RWPE2 (cell line): ENCODE measurements around the gene RGL4.

Source experiments
- ATAC-seq: fragments of 200-7000 bp; cut with Tn5 transposase; 3 replicates; pipeline ENCODE4 v1.9.1; 2021; ENCODE audit warnings: low read depth
- DNase-seq: peaks from one replicate; pipeline ENCODE4 v3.0.0-alpha.2; 2020; ENCODE audit warnings: low spot score
- H3K27ac ChIP-seq: fragments of 450-650 bp; 2 replicates; pipeline ENCODE4 v1.5.1; 2017; ENCODE audit warnings: mild to moderate bottlenecking; ENCODE audit not compliant: poor library complexity, severe bottlenecking
- H3K27me3 ChIP-seq: fragments of 250-450 bp; sonication (Bioruptor Pico); 2 replicates; pipeline ENCODE4 v1.5.1; 2021; ENCODE audit warnings: mild to moderate bottlenecking, moderate library complexity; ENCODE audit not compliant: insufficient read depth, poor library complexity, severe bottlenecking
- H3K36me3 ChIP-seq: fragments of 250-450 bp; sonication (Bioruptor Pico); 2 replicates; pipeline ENCODE4 v1.5.1; 2020; ENCODE audit warnings: low read depth, mild to moderate bottlenecking, moderate library complexity
- H3K4me1 ChIP-seq: fragments of 250-450 bp; sonication (Bioruptor Pico); 2 replicates; pipeline ENCODE4 v1.5.1; 2021; ENCODE audit warnings: mild to moderate bottlenecking, moderate library complexity; ENCODE audit not compliant: insufficient read depth, poor library complexity, severe bottlenecking
- H3K4me3 ChIP-seq: fragments of 250-450 bp; sonication (Bioruptor Pico); 2 replicates; pipeline ENCODE4 v1.5.1; 2021; ENCODE audit warnings: mild to moderate bottlenecking, moderate library complexity; ENCODE audit not compliant: severe bottlenecking
- H3K9me3 ChIP-seq: fragments of 250-450 bp; sonication (Bioruptor Pico); 2 replicates; pipeline ENCODE4 v1.5.1; 2021; ENCODE audit warnings: mild to moderate bottlenecking, moderate library complexity; ENCODE audit not compliant: severe bottlenecking
- TF ChIP-seq, protein P1 (sequence below): fragments of 450-650 bp; IDR thresholded peaks from one replicate; pipeline ENCODE4 v1.5.1; 2017; ENCODE audit warnings: mild to moderate bottlenecking, moderate library complexity; ENCODE audit not compliant: poor library complexity, severe bottlenecking

The RGL4 gene

DNA sequence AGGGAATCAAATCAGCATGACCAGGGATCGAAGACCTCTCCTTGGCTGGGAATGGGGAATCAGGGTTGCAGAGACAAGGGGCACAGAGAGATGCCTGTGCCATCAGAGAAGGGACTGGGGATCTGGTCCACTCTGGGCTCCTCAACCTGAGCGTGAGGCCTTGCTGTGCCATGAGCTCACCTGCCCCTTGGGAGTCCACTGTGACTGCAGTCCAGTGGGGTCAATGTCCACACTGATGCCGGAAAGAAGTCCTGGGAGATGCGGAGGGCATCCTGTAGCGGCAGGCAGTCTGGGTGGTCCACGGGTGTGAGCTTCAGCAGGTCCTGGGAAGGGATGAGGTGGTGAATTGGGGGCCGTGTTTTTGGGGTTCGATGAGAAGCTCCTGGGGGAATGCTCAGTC lies 7.3 kb upstream of the RGL4 start:
- TF ChIP-seq, protein P1, sequence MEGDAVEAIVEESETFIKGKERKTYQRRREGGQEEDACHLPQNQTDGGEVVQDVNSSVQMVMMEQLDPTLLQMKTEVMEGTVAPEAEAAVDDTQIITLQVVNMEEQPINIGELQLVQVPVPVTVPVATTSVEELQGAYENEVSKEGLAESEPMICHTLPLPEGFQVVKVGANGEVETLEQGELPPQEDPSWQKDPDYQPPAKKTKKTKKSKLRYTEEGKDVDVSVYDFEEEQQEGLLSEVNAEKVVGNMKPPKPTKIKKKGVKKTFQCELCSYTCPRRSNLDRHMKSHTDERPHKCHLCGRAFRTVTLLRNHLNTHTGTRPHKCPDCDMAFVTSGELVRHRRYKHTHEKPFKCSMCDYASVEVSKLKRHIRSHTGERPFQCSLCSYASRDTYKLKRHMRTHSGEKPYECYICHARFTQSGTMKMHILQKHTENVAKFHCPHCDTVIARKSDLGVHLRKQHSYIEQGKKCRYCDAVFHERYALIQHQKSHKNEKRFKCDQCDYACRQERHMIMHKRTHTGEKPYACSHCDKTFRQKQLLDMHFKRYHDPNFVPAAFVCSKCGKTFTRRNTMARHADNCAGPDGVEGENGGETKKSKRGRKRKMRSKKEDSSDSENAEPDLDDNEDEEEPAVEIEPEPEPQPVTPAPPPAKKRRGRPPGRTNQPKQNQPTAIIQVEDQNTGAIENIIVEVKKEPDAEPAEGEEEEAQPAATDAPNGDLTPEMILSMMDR = no peak
- DNase-seq (no peak), ATAC-seq (no peak)

DNA sequence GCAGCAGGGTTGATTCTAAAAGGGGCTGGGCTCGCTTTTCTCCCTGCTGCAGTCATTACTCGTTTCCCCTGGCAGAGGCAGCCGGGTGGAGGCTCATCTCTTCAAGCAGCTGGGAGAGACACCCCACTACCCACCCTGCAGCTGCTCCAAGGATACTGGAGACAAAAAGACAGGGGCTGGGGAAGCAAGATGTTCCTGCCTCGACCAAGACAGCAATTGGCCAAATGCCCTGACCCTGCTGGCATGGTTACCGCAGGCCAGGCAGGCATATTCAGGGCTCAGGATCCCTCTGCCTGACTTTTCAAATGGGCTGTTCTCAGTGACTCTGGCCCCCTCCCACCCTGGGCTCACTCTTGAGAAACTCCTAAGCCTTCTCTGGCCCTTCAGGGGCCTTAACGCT lies 6.8 kb upstream of the RGL4 start:
- no peaks in the 10 kb centered on the region for H3K27me3 ChIP-seq
- TF ChIP-seq, protein P1 = no peak
- H3K36me3 ChIP-seq = no peaks in the 10 kb centered on the region
- H3K9me3 ChIP-seq = no peaks in the 10 kb centered on the region
- DNase-seq (no peak), ATAC-seq (no peak)
- no peaks in the 10 kb centered on the region for H3K4me1 ChIP-seq
- H3K27ac ChIP-seq = no peak overlapping the region
- no peak overlapping the region for H3K4me3 ChIP-seq

More for the DNA sequence above, 7.3 kb upstream of the RGL4 start:
- Histone ChIP-seq H3K36me3 (no peaks in the 10 kb centered on the region), H3K27me3 (no peaks in the 10 kb centered on the region), H3K27ac (no peak overlapping the region), H3K4me1 (no peaks in the 10 kb centered on the region), H3K9me3 (no peaks in the 10 kb centered on the region), H3K4me3 (no peak overlapping the region)

DNA sequence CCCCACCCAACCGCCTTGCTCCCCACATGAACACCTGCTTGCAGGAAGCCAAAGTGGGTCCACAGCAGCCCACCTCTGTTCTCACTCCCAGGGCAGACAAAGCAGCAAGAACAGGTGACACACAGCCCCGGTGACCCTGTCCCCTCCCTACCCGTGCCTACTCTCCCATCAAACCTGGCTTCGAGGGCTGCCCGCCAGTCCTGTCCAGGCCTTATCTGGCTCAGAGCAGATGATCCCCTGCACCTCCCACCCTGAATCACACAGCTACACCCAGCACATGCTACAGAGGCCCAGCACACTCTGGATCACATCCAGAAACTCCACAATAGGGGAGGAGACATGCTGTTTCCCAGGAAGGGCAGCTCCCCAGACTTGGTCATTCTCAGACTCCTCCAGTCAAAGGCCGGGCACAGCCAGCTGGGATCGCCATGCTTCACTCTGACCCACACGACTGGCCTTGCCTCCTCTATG lies 6.2 kb upstream of the RGL4 start:
- Histone ChIP-seq H3K27ac (no peak overlapping the region), H3K9me3 (no peaks in the 10 kb centered on the region), H3K36me3 (no peaks in the 10 kb centered on the region), H3K4me1 (no peaks in the 10 kb centered on the region), H3K27me3 (no peaks in the 10 kb centered on the region), H3K4me3 (no peak overlapping the region)
- ATAC-seq (no peak), DNase-seq (no peak)
- TF ChIP-seq, protein P1 = no peak

DNA sequence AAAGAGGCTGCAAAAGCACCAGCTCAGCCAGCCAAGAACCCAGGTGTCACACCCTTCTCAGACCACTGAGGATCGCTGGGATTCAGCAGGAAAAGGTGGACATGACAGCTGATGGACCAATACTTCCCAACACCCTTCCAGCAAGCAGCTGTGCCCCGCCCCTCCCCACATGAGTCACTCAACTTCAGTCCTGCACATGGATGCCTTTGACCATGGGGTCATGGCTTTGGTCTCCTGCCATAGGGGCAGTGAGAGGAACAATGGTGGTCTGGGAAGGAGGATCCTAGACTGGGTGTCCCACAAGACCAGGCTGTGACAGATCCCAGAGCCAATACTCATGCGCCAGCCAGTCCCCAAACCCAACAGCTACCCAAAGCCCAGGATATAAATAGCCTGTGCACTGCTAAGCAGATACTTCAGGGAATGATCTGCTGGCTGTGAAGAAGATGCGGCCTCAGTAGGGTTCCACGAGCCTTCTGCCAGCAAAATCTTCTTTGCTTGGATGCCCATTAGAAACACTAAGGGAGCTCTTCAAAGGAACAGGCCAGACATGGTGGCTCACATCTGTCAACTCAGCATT lies 5.5 kb upstream of the RGL4 start:
- no peaks in the 10 kb centered on the region for H3K9me3 ChIP-seq
- no peaks in the 10 kb centered on the region for H3K27me3 ChIP-seq
- ATAC-seq = peak; percentile 45; the same call in 1 of the 3 replicates
- DNase-seq = no peak
- H3K27ac ChIP-seq = no peak overlapping the region
- H3K4me1 ChIP-seq = no peaks in the 10 kb centered on the region
- TF ChIP-seq, protein P1 = no peak
- H3K36me3 ChIP-seq = no peaks in the 10 kb centered on the region
- no peak overlapping the region for H3K4me3 ChIP-seq

DNA sequence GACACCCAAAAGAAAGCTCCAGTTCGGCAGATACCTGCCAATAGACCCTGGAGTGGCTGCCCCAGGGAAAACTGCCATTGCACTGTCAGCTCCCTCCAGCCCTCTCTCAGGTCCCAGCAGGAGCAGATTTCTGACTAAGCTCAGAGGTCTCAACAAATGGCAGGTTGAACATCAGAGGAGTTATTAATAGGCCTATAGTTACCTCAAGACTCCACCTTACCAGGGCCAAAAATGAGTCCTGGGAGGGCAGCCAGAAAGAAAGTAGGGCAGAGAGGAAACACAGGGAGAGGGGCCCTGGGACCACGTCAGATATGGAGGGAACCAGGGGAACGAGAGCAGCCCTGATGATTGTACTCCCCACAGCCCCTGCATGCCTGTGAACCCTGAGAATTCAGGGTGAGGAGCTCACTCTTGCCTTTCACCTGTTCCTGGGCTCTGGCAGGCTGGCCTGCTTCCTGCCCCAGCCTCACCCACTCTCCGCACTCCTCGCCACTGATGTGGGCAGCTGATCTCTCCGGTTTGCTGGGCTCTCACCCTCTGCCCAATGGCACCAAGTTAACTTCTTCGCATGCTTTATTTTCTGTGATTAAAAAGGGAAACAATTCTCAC lies 4.3 kb upstream of the RGL4 start:
- Histone ChIP-seq H3K9me3 (no peaks in the 10 kb centered on the region), H3K27ac (no peak overlapping the region), H3K4me1 (no peaks in the 10 kb centered on the region), H3K27me3 (no peaks in the 10 kb centered on the region), H3K4me3 (no peak overlapping the region), H3K36me3 (no peaks in the 10 kb centered on the region)
- TF ChIP-seq, protein P1 = no peak
- ATAC-seq = no peak
- no peak for DNase-seq
